Stimulated activated naive B cell treated with anti-CD40 and anti-IgM and Interleukin-4, amounts not matched to agents 10 μg/mL and 1 μg/mL and 100 μg/mL, for 72 hours (primary cell): Measurements from ENCODE around the gene TOMM20.
"Not testable (repeated sequence)": the region's sequence is repeated elsewhere in the genome, so short reads cannot be mapped to it uniquely, and the experiment has no call there.

Experiments used
- ATAC-seq, 2 donors: fragments of 150-1000 bp; cut with Tn5 transposase; replicated peaks; 2 replicates each; pipeline ENCODE4 v1.10.0; 2021; ENCODE audit warnings: moderate library complexity in 1 of 2
- DNase-seq: peaks from one replicate; pipeline ENCODE4 v3.0.0; 2021
- H3K27ac Mint-ChIP-seq: one replicate; pipeline ENCODE4 v1.8.0; 2022; ENCODE audit warnings: mild to moderate bottlenecking, mixed read lengths
- H3K27me3 Mint-ChIP-seq, 2 donors: one replicate each; pipeline ENCODE4 v1.8.0; 2022; ENCODE audit warnings: mixed read lengths in 2 of 2
- H3K36me3 Mint-ChIP-seq, 2 donors: one replicate each; pipeline ENCODE4 v1.8.0; 2022; ENCODE audit warnings: mixed read lengths in 2 of 2, mild to moderate bottlenecking in 1 of 2
- H3K4me1 Mint-ChIP-seq, 2 donors: one replicate each; pipeline ENCODE4 v1.8.0; 2022; ENCODE audit warnings: mixed read lengths in 2 of 2, mild to moderate bottlenecking in 1 of 2
- H3K4me3 Mint-ChIP-seq, 2 donors: one replicate each; pipeline ENCODE4 v1.8.0; 2022; ENCODE audit warnings: mild to moderate bottlenecking in 2 of 2, mixed read lengths in 2 of 2, moderate library complexity in 1 of 2
- H3K9me3 Mint-ChIP-seq, 2 donors: one replicate each; pipeline ENCODE4 v1.8.0; 2022; ENCODE audit warnings: mixed read lengths in 2 of 2, mild to moderate bottlenecking in 1 of 2

TOMM20 gene

GRCh38 chr1:235092045-235092406, 36.6 kb downstream of the TOMM20 start:
- not testable (repeated sequence) for H3K27ac Mint-ChIP-seq, H3K4me3 Mint-ChIP-seq, DNase-seq, H3K9me3 Mint-ChIP-seq, H3K36me3 Mint-ChIP-seq, ATAC-seq, H3K27me3 Mint-ChIP-seq
- H3K4me1 Mint-ChIP-seq, result peaks cover 6 to 12% of the 10 kb centered on the region in 2 donors

- H3K4me1 Mint-ChIP-seq, result peaks cover 6 to 12% of the 10 kb centered on the region in 2 donors
- not testable (repeated sequence) for H3K4me3 Mint-ChIP-seq, H3K9me3 Mint-ChIP-seq, H3K36me3 Mint-ChIP-seq, H3K27me3 Mint-ChIP-seq, ATAC-seq, H3K27ac Mint-ChIP-seq, DNase-seq
Measured at GRCh38 chr1:235091319-235092044, 37.2 kb downstream of the TOMM20 start.

GRCh38 chr1:235090406-235091069, 38.1 kb downstream of the TOMM20 start:
- ATAC-seq, result no peak
- Mint-ChIP-seq H3K4me1 (peaks cover 6 to 12% of the 10 kb centered on the region in 2 donors), H3K9me3 (no peaks in the 10 kb centered on the region), H3K27me3 (peaks cover 0 to 6% of the 10 kb centered on the region in 2 donors), H3K4me3 (no peak overlapping the region), H3K36me3 (no peaks in the 10 kb centered on the region), H3K27ac (no peak overlapping the region)
- DNase-seq, result no peak

- ATAC-seq (no peak), DNase-seq (no peak)
- no peak overlapping the region for H3K4me3 Mint-ChIP-seq
- no peaks in the 10 kb centered on the region for H3K36me3 Mint-ChIP-seq
- H3K4me1 Mint-ChIP-seq, result peaks cover 6 to 12% of the 10 kb centered on the region in 2 donors
- peaks cover 0 to 6% of the 10 kb centered on the region in 2 donors for H3K27me3 Mint-ChIP-seq
- H3K9me3 Mint-ChIP-seq, result no peaks in the 10 kb centered on the region
- H3K27ac Mint-ChIP-seq, result no peak overlapping the region
Measured at GRCh38 chr1:235088907-235089306, 39.7 kb downstream of the TOMM20 start.

- H3K27me3 Mint-ChIP-seq, result peaks cover 0 to 6% of the 10 kb centered on the region in 2 donors
- no peak for ATAC-seq
- DNase-seq, result no peak
- no peak overlapping the region for H3K27ac Mint-ChIP-seq
- no peak overlapping the region for H3K4me3 Mint-ChIP-seq
- peaks cover 8 to 12% of the 10 kb centered on the region in 2 donors for H3K4me1 Mint-ChIP-seq
- no peaks in the 10 kb centered on the region for H3K9me3 Mint-ChIP-seq
- no peaks in the 10 kb centered on the region for H3K36me3 Mint-ChIP-seq
Measured at GRCh38 chr1:235088430-235088829, 40.2 kb downstream of the TOMM20 start.

- DNase-seq (no peak), ATAC-seq (no peak)
- no peak overlapping the region for H3K4me3 Mint-ChIP-seq
Measured at GRCh38 chr1:235087906-235088305, 40.7 kb downstream of the TOMM20 start.

GRCh38 chr1:235085411-235086117, 43.1 kb downstream of the TOMM20 start:
- not testable (repeated sequence) for H3K27ac Mint-ChIP-seq, H3K36me3 Mint-ChIP-seq, H3K9me3 Mint-ChIP-seq, H3K4me3 Mint-ChIP-seq, H3K27me3 Mint-ChIP-seq, ATAC-seq, DNase-seq
- H3K4me1 Mint-ChIP-seq, result peaks cover 18 to 20% of the 10 kb centered on the region in 2 donors

More at GRCh38 chr1:235087906-235088305, 40.7 kb downstream of the TOMM20 start:
- peaks cover 12% of the 10 kb centered on the region in 2 donors for H3K4me1 Mint-ChIP-seq
- H3K9me3 Mint-ChIP-seq, result no peaks in the 10 kb centered on the region
- H3K27ac Mint-ChIP-seq, result no peak overlapping the region
- no peaks in the 10 kb centered on the region for H3K36me3 Mint-ChIP-seq
- peaks cover 0 to 6% of the 10 kb centered on the region in 2 donors for H3K27me3 Mint-ChIP-seq

GRCh38 chr1:235080788-235081187, 47.8 kb downstream of the TOMM20 start:
- H3K4me3 Mint-ChIP-seq, H3K36me3 Mint-ChIP-seq, H3K27me3 Mint-ChIP-seq, H3K27ac Mint-ChIP-seq, DNase-seq, ATAC-seq, H3K9me3 Mint-ChIP-seq: not testable (repeated sequence)
- H3K4me1 Mint-ChIP-seq, result peaks cover 20 to 33% of the 10 kb centered on the region in 2 donors

- H3K27me3 Mint-ChIP-seq, result not testable (repeated sequence)
Measured at GRCh38 chr1:235080297-235080657, 48.4 kb downstream of the TOMM20 start.

GRCh38 chr1:235079443-235080296, 49.0 kb downstream of the TOMM20 start:
- DNase-seq (peak; percentile 51), ATAC-seq (peak in 1 of 2 donors; percentile 7)
- no peaks in the 10 kb centered on the region for H3K36me3 Mint-ChIP-seq
- H3K4me1 Mint-ChIP-seq, result peaks cover 20 to 40% of the 10 kb centered on the region in 2 donors
- H3K9me3 Mint-ChIP-seq, result no peaks in the 10 kb centered on the region
- H3K27me3 Mint-ChIP-seq, result no peaks in the 10 kb centered on the region
- H3K27ac Mint-ChIP-seq, result no peak overlapping the region
- peak overlapping the region in 1 of 2 donors; percentile 9 for H3K4me3 Mint-ChIP-seq

More at GRCh38 chr1:235080297-235080657, 48.4 kb downstream of the TOMM20 start:
- H3K4me3 Mint-ChIP-seq, H3K27ac Mint-ChIP-seq, DNase-seq, ATAC-seq, H3K36me3 Mint-ChIP-seq, H3K9me3 Mint-ChIP-seq: not testable (repeated sequence)
- H3K4me1 Mint-ChIP-seq, result peaks cover 20 to 38% of the 10 kb centered on the region in 2 donors

- DNase-seq (no peak), ATAC-seq (no peak)
- H3K4me3 Mint-ChIP-seq, result no peak overlapping the region
- no peak overlapping the region for H3K27ac Mint-ChIP-seq
- peaks cover 16 to 42% of the 10 kb centered on the region in 2 donors for H3K4me1 Mint-ChIP-seq
- no peaks in the 10 kb centered on the region for H3K9me3 Mint-ChIP-seq
- no peaks in the 10 kb centered on the region for H3K27me3 Mint-ChIP-seq
- no peaks in the 10 kb centered on the region for H3K36me3 Mint-ChIP-seq
Measured at GRCh38 chr1:235078480-235079381, 49.9 kb downstream of the TOMM20 start.

GRCh38 chr1:235077571-235078479, 50.8 kb downstream of the TOMM20 start:
- Mint-ChIP-seq H3K27ac (peak overlapping the region; percentile 84), H3K4me3 (no peak overlapping the region), H3K9me3 (no peaks in the 10 kb centered on the region), H3K36me3 (no peaks in the 10 kb centered on the region), H3K27me3 (no peaks in the 10 kb centered on the region), H3K4me1 (peaks cover 7 to 36% of the 10 kb centered on the region in 2 donors)
- DNase-seq, result peak; percentile 59
- ATAC-seq, result peak; percentile 17 to 18
